Fibroblast of villous mesenchyme (primary cell): ENCODE data around the gene RABEP2. TPM values are rescaled to one million over a fixed set of nuclear protein-coding genes. Genes with fewer than 3 reads are reported as not detected.

ENCODE experiments used
- DNase-seq: peaks from one replicate; pipeline ENCODE4 v3.0.0-alpha.2; 2010; ENCODE audit warnings: low read depth
- H3K4me3 ChIP-seq: 2 replicates; pipeline ENCODE4 v1.5.1; 2011; ENCODE audit warnings: low read depth, mild to moderate bottlenecking, low read length
- total RNA-seq: library from RNA; depleted of rRNA; stranded (reverse); fragments of >200 nt; gene quantifications from 2 replicates; pipeline ENCODE4 v1.2.3, GENCODE V29; 2012
- TF ChIP-seq, protein P1 (sequence below): IDR thresholded peaks from 2 replicates; pipeline ENCODE4 v1.5.1; 2012; ENCODE audit warnings: low read depth, mild to moderate bottlenecking, low read length; ENCODE audit not compliant: insufficient read depth

The RABEP2 gene
- total RNA-seq, 1 donor, result 29.4 TPM

DNA sequence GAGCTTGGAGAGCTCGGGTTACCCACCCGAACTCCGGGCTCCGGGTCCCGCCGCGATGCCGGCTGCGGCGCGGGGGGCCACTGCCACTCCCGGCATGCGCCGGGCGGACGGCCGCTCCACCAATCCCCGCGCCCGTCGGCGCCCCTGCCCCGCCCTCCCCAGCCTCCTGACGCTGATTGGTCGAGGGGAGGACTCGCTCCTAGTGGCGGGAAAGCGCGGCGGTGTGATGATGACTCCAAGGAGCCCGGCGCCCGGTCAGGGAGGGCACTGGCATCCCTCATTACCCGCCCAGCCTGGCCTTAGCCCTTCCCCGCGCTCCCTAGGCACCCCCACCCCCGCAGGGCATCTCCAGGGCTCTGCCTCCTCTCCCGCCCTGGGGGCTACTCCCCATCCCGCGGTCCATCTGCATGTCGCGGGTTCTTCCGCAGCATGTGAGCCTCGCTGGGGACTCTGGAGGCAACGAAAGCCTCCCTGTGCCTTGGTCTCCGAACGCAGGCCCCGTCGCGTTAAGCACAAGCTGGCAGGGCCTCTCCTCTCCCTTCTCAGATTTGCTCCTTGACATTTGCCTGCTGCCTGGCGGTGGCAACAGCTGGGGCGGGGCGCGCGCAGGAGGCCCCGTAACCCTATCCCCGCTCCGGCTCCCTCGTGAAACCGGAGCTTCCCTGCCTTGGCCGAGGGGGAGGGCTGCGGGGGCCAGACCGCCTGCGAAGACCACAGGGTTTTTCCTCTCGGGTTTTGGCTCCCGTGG is 45.0 kb downstream of the RABEP2 start:
- H3K4me3 ChIP-seq, result peak overlapping the region; percentile 73
- TF ChIP-seq, protein P1, sequence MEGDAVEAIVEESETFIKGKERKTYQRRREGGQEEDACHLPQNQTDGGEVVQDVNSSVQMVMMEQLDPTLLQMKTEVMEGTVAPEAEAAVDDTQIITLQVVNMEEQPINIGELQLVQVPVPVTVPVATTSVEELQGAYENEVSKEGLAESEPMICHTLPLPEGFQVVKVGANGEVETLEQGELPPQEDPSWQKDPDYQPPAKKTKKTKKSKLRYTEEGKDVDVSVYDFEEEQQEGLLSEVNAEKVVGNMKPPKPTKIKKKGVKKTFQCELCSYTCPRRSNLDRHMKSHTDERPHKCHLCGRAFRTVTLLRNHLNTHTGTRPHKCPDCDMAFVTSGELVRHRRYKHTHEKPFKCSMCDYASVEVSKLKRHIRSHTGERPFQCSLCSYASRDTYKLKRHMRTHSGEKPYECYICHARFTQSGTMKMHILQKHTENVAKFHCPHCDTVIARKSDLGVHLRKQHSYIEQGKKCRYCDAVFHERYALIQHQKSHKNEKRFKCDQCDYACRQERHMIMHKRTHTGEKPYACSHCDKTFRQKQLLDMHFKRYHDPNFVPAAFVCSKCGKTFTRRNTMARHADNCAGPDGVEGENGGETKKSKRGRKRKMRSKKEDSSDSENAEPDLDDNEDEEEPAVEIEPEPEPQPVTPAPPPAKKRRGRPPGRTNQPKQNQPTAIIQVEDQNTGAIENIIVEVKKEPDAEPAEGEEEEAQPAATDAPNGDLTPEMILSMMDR, result no peak
- peak; percentile 75 for DNase-seq

DNA sequence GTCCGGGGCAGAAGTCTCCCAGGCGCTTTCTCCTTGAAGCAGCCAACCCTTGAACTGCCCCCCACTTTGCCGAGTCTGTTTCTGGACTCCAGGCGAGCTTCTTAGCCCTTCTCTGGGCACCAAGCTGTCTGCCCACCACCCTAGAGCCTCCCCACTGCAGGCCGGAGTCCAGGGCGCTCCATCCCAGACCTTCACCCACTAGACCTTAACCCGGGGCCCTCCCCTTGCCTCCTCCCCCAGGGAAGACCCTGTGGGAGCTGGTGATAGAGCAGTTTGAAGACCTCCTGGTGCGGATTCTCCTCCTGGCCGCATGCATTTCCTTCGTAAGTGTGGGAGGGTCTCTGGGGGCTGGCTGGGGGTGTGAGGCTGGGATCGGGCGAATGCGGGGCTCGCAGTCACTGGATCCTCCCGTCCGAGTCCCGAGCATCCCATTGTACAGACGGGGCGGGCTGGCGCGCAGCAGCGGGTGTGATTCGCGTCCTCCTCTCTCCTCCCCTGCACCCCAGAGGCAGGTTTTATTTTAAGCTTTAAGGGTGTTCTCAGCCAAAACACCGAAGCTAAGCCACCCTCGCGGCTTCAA is 45.7 kb downstream of the RABEP2 start:
- DNase-seq, result no peak
- peak overlapping the region; percentile 73 for H3K4me3 ChIP-seq
- TF ChIP-seq, protein P1, result no peak

DNA sequence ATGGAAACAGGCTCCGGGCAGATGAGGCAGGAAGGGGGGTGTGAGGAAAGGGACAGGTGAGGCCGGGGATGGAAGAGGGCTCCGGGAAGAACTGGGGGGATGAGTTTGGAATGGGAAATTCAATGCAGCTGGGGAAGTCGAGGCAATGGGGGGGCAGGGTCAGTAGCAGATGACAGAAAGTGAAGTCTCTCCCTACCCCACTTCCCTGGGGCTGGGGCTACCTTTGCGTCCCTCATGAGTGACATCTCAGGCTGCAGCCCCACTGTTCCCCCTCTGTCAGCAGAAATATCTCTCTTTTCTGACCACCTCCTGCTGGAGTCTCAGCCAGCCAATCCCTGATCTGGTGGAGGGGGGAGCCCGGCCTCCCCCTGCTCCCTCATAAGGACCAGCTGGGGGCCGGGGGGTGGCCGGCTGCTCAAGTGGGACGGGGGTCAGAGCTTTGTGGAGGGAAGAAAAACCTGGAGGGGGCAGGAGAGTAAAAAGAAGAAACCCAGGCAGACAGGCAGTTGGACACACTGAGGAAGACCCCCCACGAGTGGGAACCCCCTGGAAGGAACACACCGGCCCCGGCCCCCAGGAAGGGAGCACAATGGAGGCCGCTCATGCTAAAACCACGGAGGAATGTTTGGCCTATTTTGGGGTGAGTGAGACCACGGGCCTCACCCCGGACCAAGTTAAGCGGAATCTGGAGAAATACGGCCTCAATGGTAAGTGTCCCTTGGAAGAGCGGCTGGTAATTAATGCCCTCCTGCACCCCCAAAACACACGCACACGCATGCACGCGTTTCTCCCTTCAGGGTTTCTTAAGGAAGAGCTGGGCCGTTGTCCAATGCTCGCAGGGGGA is 46.7 kb downstream of the RABEP2 start, which contains the start of gene ATP2A1:
ATP2A1 (plus strand) TSS at position 406 of the 844 bp plus-strand sequence; CDS start at position 590, 184 bp downstream.
- peak within 1 kb of the TSS; percentile 73 for H3K4me3 ChIP-seq
- DNase-seq, result no peak
- TF ChIP-seq, protein P1, result no peak

DNA sequence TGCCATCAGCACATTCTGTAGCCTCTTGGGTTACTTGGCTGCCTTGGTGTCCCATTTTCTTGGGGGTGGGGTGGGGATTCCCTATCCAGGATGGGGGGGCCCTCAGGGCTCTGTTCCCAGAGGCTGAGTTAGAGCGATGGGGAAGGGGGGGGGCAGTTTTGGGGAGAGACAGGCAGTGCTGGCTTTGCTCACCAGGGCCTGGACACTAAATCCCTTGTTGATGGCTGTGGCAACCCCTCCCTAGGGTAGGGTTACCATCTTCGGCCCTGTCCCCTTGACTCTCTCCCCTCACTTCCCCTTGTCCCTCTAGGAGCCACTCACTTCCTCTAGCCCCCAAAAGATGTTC is 47.4 kb downstream of the RABEP2 start:
- no peak overlapping the region for H3K4me3 ChIP-seq
- no peak for DNase-seq
- TF ChIP-seq, protein P1, result no peak

DNA sequence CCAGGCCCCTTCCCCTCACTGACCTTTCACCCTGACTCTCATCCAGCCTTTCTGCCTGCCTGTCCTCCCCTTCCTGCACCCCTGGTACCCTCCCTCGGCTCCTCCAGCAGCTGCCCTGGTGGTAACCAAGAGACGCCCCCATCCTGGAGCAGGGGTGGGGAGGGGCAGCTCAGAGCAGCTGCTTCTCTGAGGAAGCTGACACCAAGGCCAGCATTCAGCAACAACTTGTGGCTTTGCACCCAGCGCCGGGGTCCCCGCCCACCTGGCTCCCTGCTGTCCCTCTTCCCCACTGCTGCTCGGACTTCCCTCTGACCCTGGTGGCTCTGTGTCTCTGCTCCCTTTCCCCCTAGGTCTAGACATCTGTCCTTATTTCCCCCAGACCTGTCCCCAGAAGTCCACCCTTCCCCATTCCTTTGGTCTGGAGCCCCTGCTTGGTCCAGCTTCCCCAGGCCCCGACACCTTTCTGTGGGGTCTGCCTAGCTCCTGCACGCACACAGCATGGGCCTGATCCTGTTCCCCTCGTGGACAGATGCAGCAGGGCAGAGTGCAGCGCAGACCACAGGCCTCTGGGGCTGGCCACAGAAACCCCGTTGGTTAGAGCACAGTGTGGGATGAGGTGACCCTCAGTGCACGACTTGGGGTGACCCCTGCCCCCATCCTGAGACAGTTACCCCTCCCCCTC is 47.9 kb downstream of the RABEP2 start:
- H3K4me3 ChIP-seq, result no peak overlapping the region
- DNase-seq, result no peak
- TF ChIP-seq, protein P1, result no peak

DNA sequence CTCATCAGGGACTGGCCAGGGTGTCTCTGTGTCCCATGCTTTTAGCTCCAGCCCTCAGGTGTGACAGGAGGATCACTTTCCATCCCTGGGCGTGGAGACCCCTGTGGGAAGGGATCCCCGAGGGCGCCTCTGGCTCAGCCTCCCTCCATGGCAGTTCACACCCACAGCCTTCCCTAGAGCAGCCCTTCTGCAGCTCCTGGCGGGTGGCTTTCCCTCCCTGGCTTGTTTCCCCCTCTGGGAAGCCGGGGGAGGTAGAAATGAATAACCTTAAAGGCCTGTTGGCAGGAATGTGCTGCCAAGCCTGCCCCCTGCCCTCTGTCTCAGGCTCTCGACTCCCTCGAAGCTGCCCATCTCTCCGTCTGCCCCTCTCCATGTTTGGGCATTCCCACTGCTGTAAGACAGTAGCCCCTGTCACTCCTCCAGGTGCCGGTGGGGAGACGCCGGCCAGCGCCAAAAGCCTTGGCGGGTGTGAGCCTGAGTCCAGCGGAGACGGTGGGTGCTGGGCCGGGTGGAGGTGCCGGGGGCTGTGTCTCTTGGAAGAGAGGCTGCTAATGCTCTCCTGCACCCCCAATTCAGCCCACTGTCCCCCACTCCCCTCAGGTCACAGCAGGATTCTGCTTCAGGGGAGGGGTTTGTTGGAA is 48.9 kb downstream of the RABEP2 start:
- DNase-seq, result no peak
- no peak overlapping the region for H3K4me3 ChIP-seq
- TF ChIP-seq, protein P1, result no peak
